Measurements from ENCODE around the gene HAGHL.
"Not testable (repeated sequence)": the region's sequence is repeated elsewhere in the genome, so short reads cannot be mapped to it uniquely, and the experiment has no call there.

Gene HAGHL

GRCh38 chr16:760545-761343 is 33.8 kb downstream of the HAGHL start, which contains the start of gene MSLN:
TSS of gene MSLN (plus strand) at chr16:760734. CDS start at chr16:762681, 1,947 bp downstream.
- DNase-seq: no peak

- no peak for DNase-seq
Observed at GRCh38 chr16:761625-762513, 35.0 kb downstream of the HAGHL start.

GRCh38 chr16:762595-763268 is 35.8 kb downstream of the HAGHL start:
- no peak for DNase-seq

GRCh38 chr16:763369-764183 is 36.7 kb downstream of the HAGHL start:
- DNase-seq: no peak

- no peak for DNase-seq
Observed at GRCh38 chr16:764184-764750, 37.4 kb downstream of the HAGHL start.

- DNase-seq: no peak
Observed at GRCh38 chr16:764848-765487, 38.1 kb downstream of the HAGHL start.

- no peak for DNase-seq
Observed at GRCh38 chr16:765488-765865, 38.6 kb downstream of the HAGHL start.

- DNase-seq: no peak
Observed at GRCh38 chr16:766008-766819, 39.3 kb downstream of the HAGHL start.

- no peak for DNase-seq
Observed at GRCh38 chr16:766820-767640, 40.1 kb downstream of the HAGHL start.

- no peak for DNase-seq
Observed at GRCh38 chr16:767743-768235, 40.9 kb downstream of the HAGHL start.

- DNase-seq: no peak
Observed at GRCh38 chr16:768428-768827, 41.5 kb downstream of the HAGHL start.

- DNase-seq: no peak
Observed at GRCh38 chr16:769184-769784, 42.4 kb downstream of the HAGHL start.

- DNase-seq: no peak
Observed at GRCh38 chr16:769934-770333, 43.0 kb downstream of the HAGHL start.

GRCh38 chr16:770411-770810 is 43.5 kb downstream of the HAGHL start:
- no peak for DNase-seq

GRCh38 chr16:772959-773358 is 46.1 kb downstream of the HAGHL start:
- no peak for DNase-seq

GRCh38 chr16:774086-775001 is 47.4 kb downstream of the HAGHL start:
- DNase-seq: no peak

- no peak for DNase-seq
Observed at GRCh38 chr16:775236-775796, 48.4 kb downstream of the HAGHL start.

- not testable (repeated sequence) for DNase-seq
Observed at GRCh38 chr16:776298-776697, 49.4 kb downstream of the HAGHL start.

Measured in T-helper 9 cell (primary cell).